Lung (tissue), 12 donors: ENCODE data around the gene SMAD6. TPM values are rescaled to one million over a fixed set of nuclear protein-coding genes. Genes with fewer than 3 reads are reported as not detected.
A peak's percentile ranks its signal among the peaks of the same experiment; 100 is the strongest.

Experiments used
- ATAC-seq: fragments of 200-7000 bp; cut with Tn5 transposase; one replicate; pipeline ENCODE4 v1.9.1; 2020; ENCODE audit warnings: moderate number of reproducible peaks; ENCODE audit not compliant: insufficient read depth, low FRiP score
- DNase-seq, 3 donors: peaks; one replicate each; pipeline ENCODE4 v3.0.0-alpha.2; 2013 to 2017
- H3K27ac ChIP-seq, 2 donors: one replicate each; pipeline ENCODE4 v1.5.1; 2013; ENCODE audit warnings: mild to moderate bottlenecking in 2 of 2, moderate library complexity in 2 of 2, control low read depth in 1 of 2, inconsistent platforms in 1 of 2, low read depth in 1 of 2, low read length in 1 of 2
- H3K27me3 ChIP-seq, 3 donors: one replicate each; pipeline ENCODE4 v1.5.1; 2013; ENCODE audit warnings: low read length in 2 of 3; ENCODE audit not compliant: control insufficient read depth in 3 of 3, insufficient read depth in 3 of 3
- H3K36me3 ChIP-seq, 4 donors: one replicate each; pipeline ENCODE4 v1.5.1; 2013; ENCODE audit warnings: low read length in 4 of 4, mild to moderate bottlenecking in 1 of 4, moderate library complexity in 1 of 4; ENCODE audit not compliant: control insufficient read depth in 4 of 4, insufficient read depth in 4 of 4
- H3K4me1 ChIP-seq, 5 donors: one replicate each; pipeline ENCODE4 v1.5.1; 2013; ENCODE audit warnings: low read length in 5 of 5, mild to moderate bottlenecking in 2 of 5, moderate library complexity in 1 of 5; ENCODE audit not compliant: control insufficient read depth in 5 of 5, insufficient read depth in 5 of 5
- H3K4me3 ChIP-seq: one replicate; pipeline ENCODE4 v1.5.1; 2013; ENCODE audit warnings: mild to moderate bottlenecking, control low read depth, moderate library complexity
- H3K9ac ChIP-seq, 2 donors: one replicate each; pipeline ENCODE4 v1.5.1; 2013; ENCODE audit warnings: low read length in 2 of 2, control low read depth in 1 of 2; ENCODE audit not compliant: insufficient read depth in 1 of 2
- H3K9me3 ChIP-seq, 4 donors: one replicate each; pipeline ENCODE4 v1.5.1; 2013; ENCODE audit warnings: low read length in 3 of 4, mild to moderate bottlenecking in 1 of 4, moderate library complexity in 1 of 4; ENCODE audit not compliant: control insufficient read depth in 4 of 4, insufficient read depth in 3 of 4
- WGBS, 2 donors: extraction: QIAGEN DNeasy Blood & Tissue Kit; methylation state at CpG; one replicate each; pipeline ENCODE4 v1.1.7; 2013; 5-methylcytosine and 5-hydroxymethylcytosine counted together
- polyA plus RNA-seq, 2 donors: library from polyadenylated mRNA; stranded (reverse); fragments of 200-250 nt; gene quantifications; one replicate each; pipeline ENCODE4 v1.2.1, GENCODE V29; 2013
- total RNA-seq, 2 donors: library from RNA; depleted of rRNA in 1 of 2; stranded (reverse); fragments of >200 nt in 1 of 2; gene quantifications; one replicate each; pipeline ENCODE4 v1.2.1, GENCODE V29; 2014 to 2021
- TF ChIP-seq, protein P1 (sequence below): IDR thresholded peaks from 2 replicates; pipeline ENCODE4 v1.5.1; 2012; ENCODE audit warnings: mild to moderate bottlenecking; ENCODE audit errors: control extremely low read depth, extremely low read depth
- donor health status: control.
- donor health status: control.
- donor health status: Bipolar disorder and iron deficiency.
- donor health status: healthy.
- donor health status: DM: yes; HTN: yes; CAD: no.

SMAD6 gene
- total and polyA plus RNA-seq, 4 donors: 24.2 to 67.9 (median 59.1) TPM

DNA sequence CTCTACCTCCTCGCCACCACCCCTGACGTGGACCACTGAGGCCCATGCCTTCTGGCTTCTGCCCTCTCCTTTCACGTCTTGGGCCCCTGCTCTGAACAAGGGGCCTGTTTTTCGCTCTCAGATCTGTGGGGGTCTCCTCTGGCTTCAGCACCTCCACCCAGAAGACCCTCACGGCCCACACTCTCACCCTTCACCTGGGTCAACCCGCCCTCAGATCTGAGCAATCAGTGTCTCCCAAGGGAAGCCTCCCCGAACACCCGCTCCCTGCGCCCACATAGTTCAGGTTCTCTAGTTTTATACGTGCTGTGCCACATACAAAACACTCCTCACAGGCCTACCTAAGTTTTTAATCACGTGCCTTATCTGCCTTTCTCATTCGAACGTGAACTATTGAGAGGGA lies 48.2 kb upstream of the SMAD6 start:
- DNase-seq: no peak
- H3K4me1 ChIP-seq: peaks cover 0 to 40% (median 10%) of the 10 kb centered on the region in 5 donors
- peaks cover 0 to 3% (median 0%) of the 10 kb centered on the region in 4 donors for H3K9me3 ChIP-seq
- H3K4me3 ChIP-seq: no peak overlapping the region
- WGBS, 2 donors: 87 to 88% methylated on average over 13 of the region's 13 CpGs
- H3K9ac ChIP-seq: no peak overlapping the region
- no peaks in the 10 kb centered on the region for H3K27me3 ChIP-seq
- TF ChIP-seq, protein P1, sequence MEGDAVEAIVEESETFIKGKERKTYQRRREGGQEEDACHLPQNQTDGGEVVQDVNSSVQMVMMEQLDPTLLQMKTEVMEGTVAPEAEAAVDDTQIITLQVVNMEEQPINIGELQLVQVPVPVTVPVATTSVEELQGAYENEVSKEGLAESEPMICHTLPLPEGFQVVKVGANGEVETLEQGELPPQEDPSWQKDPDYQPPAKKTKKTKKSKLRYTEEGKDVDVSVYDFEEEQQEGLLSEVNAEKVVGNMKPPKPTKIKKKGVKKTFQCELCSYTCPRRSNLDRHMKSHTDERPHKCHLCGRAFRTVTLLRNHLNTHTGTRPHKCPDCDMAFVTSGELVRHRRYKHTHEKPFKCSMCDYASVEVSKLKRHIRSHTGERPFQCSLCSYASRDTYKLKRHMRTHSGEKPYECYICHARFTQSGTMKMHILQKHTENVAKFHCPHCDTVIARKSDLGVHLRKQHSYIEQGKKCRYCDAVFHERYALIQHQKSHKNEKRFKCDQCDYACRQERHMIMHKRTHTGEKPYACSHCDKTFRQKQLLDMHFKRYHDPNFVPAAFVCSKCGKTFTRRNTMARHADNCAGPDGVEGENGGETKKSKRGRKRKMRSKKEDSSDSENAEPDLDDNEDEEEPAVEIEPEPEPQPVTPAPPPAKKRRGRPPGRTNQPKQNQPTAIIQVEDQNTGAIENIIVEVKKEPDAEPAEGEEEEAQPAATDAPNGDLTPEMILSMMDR: no peak
- H3K27ac ChIP-seq: peak overlapping the region in 1 of 2 donors; percentile 87
- no peak for ATAC-seq
- no peaks in the 10 kb centered on the region for H3K36me3 ChIP-seq

- H3K4me1 ChIP-seq: peaks cover 0 to 41% (median 10%) of the 10 kb centered on the region in 5 donors
- no peak for ATAC-seq
Measured at GRCh38 chr15:66654361-66654738, 47.7 kb upstream of the SMAD6 start.

DNA sequence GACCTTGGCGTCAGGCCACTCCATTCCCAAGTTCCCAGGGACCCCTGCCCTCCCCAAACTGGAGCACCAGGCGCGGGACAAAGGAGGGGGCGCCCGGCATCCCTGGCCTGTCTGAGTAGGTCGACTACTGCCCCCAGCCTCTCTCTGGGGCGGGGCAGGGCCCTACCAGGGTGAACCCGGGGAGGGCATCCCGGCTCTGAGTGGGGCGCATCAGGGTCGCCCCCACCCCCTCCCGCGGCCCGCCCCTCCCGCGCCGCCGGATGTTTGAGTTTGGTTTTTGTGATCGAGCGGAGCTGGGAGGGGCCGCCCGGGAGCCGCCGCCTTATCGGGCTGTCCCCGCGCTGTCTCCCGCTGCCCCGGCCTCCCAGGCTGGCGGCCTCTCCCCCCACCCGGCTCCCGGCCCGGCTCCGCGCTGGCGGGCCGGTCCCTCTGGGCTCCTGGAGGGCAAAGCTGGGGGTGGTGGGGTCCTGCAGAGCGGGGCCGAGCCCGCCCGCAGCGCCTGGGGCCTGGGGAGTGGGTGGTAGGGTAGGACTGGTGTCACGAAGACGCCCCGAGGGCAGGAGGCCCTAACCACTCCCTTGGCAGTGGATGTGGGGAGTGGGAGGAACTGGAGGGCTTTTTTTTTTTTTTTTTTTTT lies 47.2 kb upstream of the SMAD6 start:
- Histone ChIP-seq H3K9ac (no peak overlapping the region), H3K4me1 (peaks cover 0 to 43% (median 10%) of the 10 kb centered on the region in 5 donors), H3K27ac (peak overlapping the region; percentile 29 to 87), H3K4me3 (no peak overlapping the region), H3K27me3 (no peaks in the 10 kb centered on the region), H3K36me3 (no peaks in the 10 kb centered on the region), H3K9me3 (peaks cover 0 to 3% (median 0%) of the 10 kb centered on the region in 4 donors)
- no peak for ATAC-seq
- DNase-seq: peak; percentile 71 to 76 (median 72)
- TF ChIP-seq, protein P1: no peak
- 8 to 33% methylated on average over 26 to 45 of the region's 45 CpGs for WGBS, 2 donors

More at GRCh38 chr15:66654361-66654738, 47.7 kb upstream of the SMAD6 start:
- WGBS, 2 donors: 45 to 53% methylated on average over 12 of the region's 12 CpGs
- Histone ChIP-seq H3K27me3 (no peaks in the 10 kb centered on the region), H3K27ac (peak overlapping the region in 1 of 2 donors; percentile 87), H3K4me3 (no peak overlapping the region), H3K36me3 (no peaks in the 10 kb centered on the region), H3K9me3 (peaks cover 0 to 3% (median 0%) of the 10 kb centered on the region in 4 donors), H3K9ac (no peak overlapping the region)
- no peak for DNase-seq
- TF ChIP-seq, protein P1: no peak

GRCh38 chr15:66655511-66655910 lies 46.5 kb upstream of the SMAD6 start:
- H3K36me3 ChIP-seq: no peaks in the 10 kb centered on the region
- no peaks in the 10 kb centered on the region for H3K27me3 ChIP-seq
- ATAC-seq: no peak
- H3K9me3 ChIP-seq: peaks cover 0 to under 1% (median 0%) of the 10 kb centered on the region in 4 donors
- H3K4me3 ChIP-seq: no peak overlapping the region
- peak overlapping the region in 1 of 2 donors; percentile 34 for H3K9ac ChIP-seq
- WGBS, 2 donors: 76% methylated on average over 14 of the region's 14 CpGs
- peaks cover 0 to 43% (median 10%) of the 10 kb centered on the region in 5 donors for H3K4me1 ChIP-seq
- peak overlapping the region; percentile 29 to 55 for H3K27ac ChIP-seq
- TF ChIP-seq, protein P1: no peak
- DNase-seq: no peak
